GM18508 (cell line): ENCODE measurements around the gene OS9.

Experiments
- ATAC-seq: cut with Tn5 transposase; IDR thresholded peaks from one replicate; pipeline ENCODE4 v1.9.1; 2021; ENCODE audit warnings: moderate number of reproducible peaks; ENCODE audit not compliant: insufficient read depth, unreplicated experiment

Gene OS9

GRCh38 chr12:57732726-57733593 lies 39.0 kb downstream of the OS9 start:
- no peak for ATAC-seq

- ATAC-seq: no peak
Measured at GRCh38 chr12:57733928-57734327, 40.0 kb downstream of the OS9 start.

- ATAC-seq: no peak
Measured at GRCh38 chr12:57734591-57734990, 40.7 kb downstream of the OS9 start.

GRCh38 chr12:57735198-57735855 lies 41.4 kb downstream of the OS9 start:
- ATAC-seq: no peak

GRCh38 chr12:57735952-57736740 lies 42.2 kb downstream of the OS9 start:
- no peak for ATAC-seq

GRCh38 chr12:57736741-57737466 lies 43.0 kb downstream of the OS9 start:
- ATAC-seq: no peak

GRCh38 chr12:57737467-57738460 lies 43.8 kb downstream of the OS9 start:
- no peak for ATAC-seq

- ATAC-seq: no peak
Measured at GRCh38 chr12:57738661-57739237, 44.8 kb downstream of the OS9 start, which contains the start of gene AGAP2. TSS of gene AGAP2 (minus strand) at chr12:57738742. CDS start at chr12:57738246, 496 bp downstream.

- no peak for ATAC-seq
Measured at GRCh38 chr12:57739387-57739786, 45.5 kb downstream of the OS9 start.

GRCh38 chr12:57739914-57740538 lies 46.1 kb downstream of the OS9 start:
- ATAC-seq: no peak

GRCh38 chr12:57740656-57741412 lies 46.9 kb downstream of the OS9 start:
- ATAC-seq: no peak

- ATAC-seq: no peak
Measured at GRCh38 chr12:57741413-57741789, 47.5 kb downstream of the OS9 start.

- peak; percentile 31 for ATAC-seq
Measured at GRCh38 chr12:57741844-57742738, 48.2 kb downstream of the OS9 start.

- ATAC-seq: no peak
Measured at GRCh38 chr12:57743769-57744168, 49.8 kb downstream of the OS9 start.

GRCh38 chr12:57744194-57744776 lies 50.4 kb downstream of the OS9 start:
- ATAC-seq: peak; percentile 8

GRCh38 chr12:57744777-57745484 lies 51.0 kb downstream of the OS9 start, which contains the start of gene TSPAN31:
TSS of gene TSPAN31 (plus strand) at chr12:57745039. CDS start at chr12:57745155, 116 bp downstream.
- peak; percentile 56 for ATAC-seq
